Activated CD8-positive, alpha-beta memory T cell treated with anti-CD3 and anti-CD28 coated beads, Interleukin-2, amount 50 U/mL, for 1 hour (primary cell): ENCODE measurements around the gene UBFD1.
"Not testable (repeated sequence)": the region's sequence is repeated elsewhere in the genome, so short reads cannot be mapped to it uniquely, and the experiment has no call there.

Experiments
- DNase-seq: peaks from one replicate; pipeline ENCODE4 v3.0.0-alpha.2; 2020; ENCODE audit errors: extremely low read depth

The UBFD1 gene

GRCh38 chr16:23608194-23608593, 50.7 kb downstream of the UBFD1 start:
- DNase-seq, result no peak

- DNase-seq, result no peak
Observed at GRCh38 chr16:23609929-23610328, 52.4 kb downstream of the UBFD1 start.

- DNase-seq, result not testable (repeated sequence)
Observed at GRCh38 chr16:23610905-23611304, 53.4 kb downstream of the UBFD1 start.

GRCh38 chr16:23611936-23612335, 54.4 kb downstream of the UBFD1 start:
- no peak for DNase-seq

GRCh38 chr16:23615805-23616204, 58.3 kb downstream of the UBFD1 start:
- no peak for DNase-seq
